Measurements from ENCODE around the gene LSM3. TPM values are rescaled to one million over a fixed set of nuclear protein-coding genes. Genes with fewer than 3 reads are reported as not detected.
A peak's percentile ranks its signal among the peaks of the same experiment; 100 is the strongest.

The LSM3 gene
- total and polyA plus RNA-seq, 2 of the 4 experiments (the other 2 are of a cell fraction): 3.4 to 11.5 TPM

- TF ChIP-seq CTCF (conservative IDR thresholded peaks at IDR 0.05; ENCODE audit: low read depth, low read length): no peak
- TF ChIP-seq MXI1 (IDR thresholded peaks at IDR 0.05; ENCODE audit: borderline replicate concordance, low read depth, low read length): no peak
- TF ChIP-seq MAZ (IDR thresholded peaks at IDR 0.05; ENCODE audit: borderline replicate concordance, low read depth, low read length): no peak
- TF ChIP-seq POLR2A (IDR thresholded peaks at IDR 0.05; ENCODE audit: low read depth, low read length): no peak
- TF ChIP-seq RFX5 (IDR thresholded peaks at IDR 0.05; ENCODE audit: low read depth, low read length): no peak
- no peak for TF ChIP-seq RCOR1 (IDR thresholded peaks at IDR 0.05; ENCODE audit: insufficient replicate concordance, low read length)
- TF ChIP-seq ELK1 (IDR thresholded peaks at IDR 0.05; ENCODE audit: borderline replicate concordance, low read depth, low read length): no peak
- no peak for TF ChIP-seq BHLHE40 (IDR thresholded peaks at IDR 0.05; ENCODE audit: low read depth, low read length)
- TF ChIP-seq FOS (IDR thresholded peaks at IDR 0.05; ENCODE audit: low read depth, low read length): no peak
- TF ChIP-seq SMC3 (IDR thresholded peaks at IDR 0.05; ENCODE audit: low read depth, low read length): no peak
- no peak for TF ChIP-seq NFE2L2 (IDR thresholded peaks at IDR 0.05; ENCODE audit: low read depth, low read length)
- TF ChIP-seq CHD1 (IDR thresholded peaks at IDR 0.05; ENCODE audit: low read depth, low read length): no peak
- TF ChIP-seq MAFK (IDR thresholded peaks at IDR 0.05; ENCODE audit: low read depth, low read length): no peak
- TF ChIP-seq, protein P1, sequence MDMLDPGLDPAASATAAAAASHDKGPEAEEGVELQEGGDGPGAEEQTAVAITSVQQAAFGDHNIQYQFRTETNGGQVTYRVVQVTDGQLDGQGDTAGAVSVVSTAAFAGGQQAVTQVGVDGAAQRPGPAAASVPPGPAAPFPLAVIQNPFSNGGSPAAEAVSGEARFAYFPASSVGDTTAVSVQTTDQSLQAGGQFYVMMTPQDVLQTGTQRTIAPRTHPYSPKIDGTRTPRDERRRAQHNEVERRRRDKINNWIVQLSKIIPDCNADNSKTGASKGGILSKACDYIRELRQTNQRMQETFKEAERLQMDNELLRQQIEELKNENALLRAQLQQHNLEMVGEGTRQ (IDR thresholded peaks at IDR 0.05; ENCODE audit: low read depth, low read length): no peak
- no peak for TF ChIP-seq RAD21 (IDR thresholded peaks at IDR 0.05; ENCODE audit: low read length)
- no peak for TF ChIP-seq CEBPB (IDR thresholded peaks at IDR 0.05; ENCODE audit: low read depth, low read length)
- Histone ChIP-seq H3K4me1 (ENCODE audit: control insufficient read depth, insufficient read depth, low read length) (peaks cover 15% of the 10 kb centered on the region), H4K20me1 (ENCODE audit: insufficient read depth, low read length) (no peaks in the 10 kb centered on the region), H3K27ac (ENCODE audit: insufficient read depth, low read length) (no peak overlapping the region), H2AK5ac (ENCODE audit: low read depth, low read length) (peak overlapping the region; percentile 51; the same call in 1 of the 2 replicates), H3K9me1 (ENCODE audit: insufficient read depth, low read length) (peaks cover 9% of the 10 kb centered on the region; the same call in 1 of the 2 replicates), H3K14ac (replicated peaks; ENCODE audit: low read depth, low read length) (no peak overlapping the region), H3K23ac (ENCODE audit: low read depth, low read length) (no peak overlapping the region), H2BK15ac (ENCODE audit: low read depth, low read length) (no peak overlapping the region), H4K8ac (ENCODE audit: low read depth in 2 of 2, low read length in 2 of 2) (no peak overlapping the region), H3K18ac (ENCODE audit: low read depth, low read length) (no peak overlapping the region), H3K4me2 (ENCODE audit: low read depth, low read length) (no peak overlapping the region), H4K91ac (ENCODE audit: insufficient read depth, low read depth, low read length) (peak overlapping the region; percentile 73), H4K5ac (ENCODE audit: low read depth, low read length) (peak overlapping the region; percentile 47; the same call in 1 of the 2 replicates), H3K56ac (ENCODE audit: extremely low read depth, insufficient read depth, low read length) (no peak overlapping the region), H2BK5ac (ENCODE audit: low read depth, low read length, poor library complexity, severe bottlenecking) (no peak overlapping the region), H3K36me3 (ENCODE audit: control insufficient read depth, insufficient read depth, low read length) (no peaks in the 10 kb centered on the region), H2AFZ (replicated peaks; ENCODE audit: low read length, poor library complexity) (no peak overlapping the region), H3K9ac (ENCODE audit: low read depth, low read length) (no peak overlapping the region), H3K4ac (ENCODE audit: low read depth, low read length) (no peak overlapping the region; the same call in 1 of the 2 replicates), H3K27me3 (ENCODE audit: control insufficient read depth, insufficient read depth, low read length) (no peaks in the 10 kb centered on the region), H3K4me3 (ENCODE audit: insufficient read depth, low read depth, low read length) (no peak overlapping the region), H2AK9ac (replicated peaks; ENCODE audit: low read depth, low read length, poor library complexity) (no peak overlapping the region), H3K79me1 (ENCODE audit: low read depth in 1 of 2, low read length in 2 of 2) (no peaks in the 10 kb centered on the region), H3K9me3 (ENCODE audit: control insufficient read depth, insufficient read depth, low read length) (no peaks in the 10 kb centered on the region), H2BK20ac (ENCODE audit: low read depth, low read length) (no peak overlapping the region), H2BK120ac (ENCODE audit: low read depth, low read length) (peak overlapping the region; percentile 38)
- dilution Hi-C loops (cut with HindIII; ENCODE audit: low sequenced_read_pairs, unreplicated experiment): no loop called here
- intact Hi-C loops (cut with micrococcal nuclease): no loop called here
- no TSS peak for BruUV-seq (replicated peaks)
- POLR2A ChIA-PET (ENCODE audit: unreplicated experiment): no interaction called here
- no CpG with 5 or more reads among the region's 5 CpGs for WGBS, 2 experiments (ENCODE audit: extremely low coverage in 2 of 2, insufficient read length in 1 of 2)
- ATAC-seq (ENCODE audit: low read depth) (no peak), DNase-seq (no peak)
- in situ Hi-C loops (cut with MboI; ENCODE audit: low sequenced_read_pairs): no loop called here
- CTCF ChIA-PET: interaction anchor here (0.8 kb wide), 1 partner anchor 21 kb away, joined by 3 read pairs; no protein-coding TSS in a partner anchor
These were observed 65.2 kb downstream of the LSM3 start for GRCh38 chr3:14243782-14244181.
